ENCODE measurements around the gene TSHZ2.

DNA sequence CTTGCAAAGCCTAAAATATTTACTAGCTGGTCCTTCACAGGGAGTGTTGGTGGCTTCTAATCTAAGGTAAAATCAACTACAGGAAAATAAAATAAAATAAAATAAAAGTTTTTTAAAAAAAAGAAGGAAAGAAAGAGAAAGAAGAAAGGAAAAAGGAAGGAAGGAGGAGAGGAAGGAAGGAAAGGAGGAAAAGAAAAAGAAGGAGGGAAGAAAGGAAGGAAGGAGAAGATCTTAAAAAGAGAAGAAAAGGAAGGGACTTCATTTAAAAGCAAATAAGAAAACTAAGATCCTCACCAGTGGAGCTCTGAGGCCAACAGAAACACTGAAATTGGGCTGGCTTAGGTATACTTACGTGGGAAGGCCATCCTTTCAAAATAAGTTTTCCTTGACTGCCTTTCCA lies 178.4 kb downstream of the TSHZ2 start:
- TF ChIP-seq, protein P1, sequence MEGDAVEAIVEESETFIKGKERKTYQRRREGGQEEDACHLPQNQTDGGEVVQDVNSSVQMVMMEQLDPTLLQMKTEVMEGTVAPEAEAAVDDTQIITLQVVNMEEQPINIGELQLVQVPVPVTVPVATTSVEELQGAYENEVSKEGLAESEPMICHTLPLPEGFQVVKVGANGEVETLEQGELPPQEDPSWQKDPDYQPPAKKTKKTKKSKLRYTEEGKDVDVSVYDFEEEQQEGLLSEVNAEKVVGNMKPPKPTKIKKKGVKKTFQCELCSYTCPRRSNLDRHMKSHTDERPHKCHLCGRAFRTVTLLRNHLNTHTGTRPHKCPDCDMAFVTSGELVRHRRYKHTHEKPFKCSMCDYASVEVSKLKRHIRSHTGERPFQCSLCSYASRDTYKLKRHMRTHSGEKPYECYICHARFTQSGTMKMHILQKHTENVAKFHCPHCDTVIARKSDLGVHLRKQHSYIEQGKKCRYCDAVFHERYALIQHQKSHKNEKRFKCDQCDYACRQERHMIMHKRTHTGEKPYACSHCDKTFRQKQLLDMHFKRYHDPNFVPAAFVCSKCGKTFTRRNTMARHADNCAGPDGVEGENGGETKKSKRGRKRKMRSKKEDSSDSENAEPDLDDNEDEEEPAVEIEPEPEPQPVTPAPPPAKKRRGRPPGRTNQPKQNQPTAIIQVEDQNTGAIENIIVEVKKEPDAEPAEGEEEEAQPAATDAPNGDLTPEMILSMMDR (IDR thresholded peaks at IDR 0.05) = no peak
- TF ChIP-seq ZFX (IDR thresholded peaks at IDR 0.05; ENCODE audit: borderline replicate concordance) = no peak
